HepG2 (cell line): ENCODE measurements around the gene SLC45A3. TPM values are rescaled to one million over a fixed set of nuclear protein-coding genes. Genes with fewer than 3 reads are reported as not detected.

Source experiments
- ATAC-seq: fragments of 200-7000 bp; cut with Tn5 transposase; 3 replicates; pipeline ENCODE4 v1.9.1; 2020; ENCODE audit warnings: mild to moderate bottlenecking, moderate library complexity
- BruUV-seq: library from RNA; stranded (reverse); fragments of 400-500 nt; replicated peaks from 2 replicates; lab custom pipeline; 2021; lab: Mats Ljungman, UMichigan
- CTCF ChIA-PET: fragments of 300-600 bp; formaldehyde crosslinking; extraction: SDS; loops from one replicate; lab custom pipeline; 2021; ENCODE audit warnings: low total read pairs, inconsistent platforms, low intra/inter-chr PET ratio; lab: Yijun Ruan, JAX
- POLR2A ChIA-PET: fragments of 350-600 bp; sonication (Branson Sonifier 250); formaldehyde crosslinking; loops from one replicate; lab custom pipeline; 2020; ENCODE audit warnings: antibody characterized with exemption, inconsistent platforms; lab: Yijun Ruan, JAX
- DNase-seq: peaks from one replicate; pipeline ENCODE4 v3.0.0-alpha.2; 2015; ENCODE audit warnings: low spot score
- FAIRE-seq: peaks from 3 replicates; lab custom pipeline; 2011; peaks lifted over from hg19 to GRCh38; lab: Jason Lieb, UNC
- H2AFZ ChIP-seq: one replicate; pipeline ENCODE4 v1.6.1; 2011; ENCODE audit warnings: low read length, inconsistent platforms
- H3K27ac ChIP-seq: fragments of 300-600 bp; 3 replicates; pipeline ENCODE4 v1.8.0; 2011; ENCODE audit warnings: mixed run types, mild to moderate bottlenecking, mixed read lengths, low read length, inconsistent platforms; ENCODE audit not compliant: insufficient read depth; ENCODE audit errors: extremely low read length
- H3K27me3 ChIP-seq, 2 experiments: fragments of 200-600 bp in 1 of 2; 2 replicates in 1 of 2; 3 replicates in 1 of 2; pipeline versions ENCODE4 v1.6.0 to v1.8.0; 2011; ENCODE audit warnings: low read length in 2 of 2, mild to moderate bottlenecking in 2 of 2, moderate library complexity in 2 of 2, inconsistent platforms in 1 of 2; ENCODE audit not compliant: insufficient read depth in 2 of 2, control insufficient read depth in 1 of 2
- H3K36me3 ChIP-seq, 2 experiments: fragments of 200-600 bp in 1 of 2; replicated peaks in 1 of 2; 2 replicates in 1 of 2; 3 replicates in 1 of 2; pipeline versions ENCODE4 v1.5.1 to v1.8.0; 2011; ENCODE audit warnings: low read length in 2 of 2, inconsistent platforms in 1 of 2; ENCODE audit not compliant: insufficient read depth in 2 of 2, control insufficient read depth in 1 of 2
- H3K4me1 ChIP-seq: 2 replicates; pipeline ENCODE4 v1.5.1; 2012; ENCODE audit warnings: low read length, inconsistent platforms; ENCODE audit not compliant: insufficient read depth
- H3K4me2 ChIP-seq: 2 replicates; pipeline ENCODE4 v1.6.0; 2011; ENCODE audit warnings: low read depth, low read length, inconsistent platforms
- H3K4me3 ChIP-seq, 3 experiments: fragments of 200-600 bp in 1 of 3; sonication (generic), shearing (Covaris generic) in 1 of 3; replicated peaks in 1 of 3; 2 replicates each; pipeline ENCODE4 v1.5.1; 2011 to 2016; ENCODE audit warnings: low read length in 3 of 3, inconsistent platforms in 2 of 3, low read depth in 2 of 3, mild to moderate bottlenecking in 2 of 3, control low read depth in 1 of 3, mixed read lengths in 1 of 3; ENCODE audit not compliant: insufficient read depth in 1 of 3
- H3K79me2 ChIP-seq: one replicate; pipeline ENCODE4 v1.6.1; 2011; ENCODE audit warnings: low read length, inconsistent platforms; ENCODE audit not compliant: insufficient read depth
- H3K9ac ChIP-seq: 2 replicates; pipeline ENCODE4 v1.6.0; 2011; ENCODE audit warnings: mild to moderate bottlenecking, low read depth, low read length, inconsistent platforms; ENCODE audit not compliant: insufficient read depth
- H3K9me3 ChIP-seq: 2 replicates; pipeline ENCODE4 v1.5.1; 2012; ENCODE audit warnings: mild to moderate bottlenecking, low read length
- H4K20me1 ChIP-seq: 2 replicates; pipeline ENCODE4 v1.6.0; 2011; ENCODE audit warnings: inconsistent platforms, mild to moderate bottlenecking, low read length, moderate library complexity; ENCODE audit not compliant: insufficient read depth
- KDM5B ChIP-seq: sonication (generic); formaldehyde crosslinking; IDR thresholded peaks from 2 replicates; pipeline ENCODE4 v1.4.0; 2020; ENCODE audit warnings: missing genetic modification reagents, mild to moderate bottlenecking, borderline replicate concordance
- KLF12 ChIP-seq: sonication (generic); formaldehyde crosslinking; IDR thresholded peaks from 2 replicates; pipeline ENCODE4 v1.4.0; 2020; ENCODE audit warnings: missing genetic modification reagents, borderline replicate concordance
- MAFK ChIP-seq, 2 experiments: IDR thresholded peaks in 1 of 2; conservative IDR thresholded peaks in 1 of 2; 2 replicates each; pipeline ENCODE4 v1.6.1; 2011; ENCODE audit warnings: improper control_type of control experiment in 2 of 2, low read length in 2 of 2
- SALL1 ChIP-seq: sonication (generic); formaldehyde crosslinking; IDR thresholded peaks from 2 replicates; pipeline ENCODE4 v1.8.0; 2022; ENCODE audit warnings: mild to moderate bottlenecking, missing genetic modification reagents
- ZNF724P ChIP-seq: sonication (generic); formaldehyde crosslinking; IDR thresholded peaks from 2 replicates; pipeline ENCODE4 v1.8.0; 2022; ENCODE audit warnings: missing genetic modification reagents, borderline replicate concordance
- WGBS: methylation state at CpG from one replicate; pipeline ENCODE4 v1.1.6; 2017; ENCODE audit warnings: low lambda C conversion rate; 5-methylcytosine and 5-hydroxymethylcytosine counted together
- in situ Hi-C: cut with HindIII; loops from 2 replicates; pipeline ENCODE4 v1.10.0; 2017; ENCODE audit warnings: low pct_unique_long_range_greater_than_20kb; ENCODE audit not compliant: extremely low pct_ligation_motif_present
- intact Hi-C: fragments of 100-400 bp; cut with micrococcal nuclease; formaldehyde crosslinking; loops from one replicate; pipeline ENCODE4 v1.10.0; 2022; ENCODE audit not compliant: unreplicated experiment
- polyA plus RNA-seq, 8 experiments: library from polyadenylated mRNA; depleted of rRNA in 3 of 8; stranded (reverse) in 7 of 8; unstranded in 1 of 8; fragments of >200 nt; fragmentation: Illumina TruSeq in 4 of 8; extraction: Trizol in 4 of 8; gene quantifications; 2 replicates each; pipeline versions ENCODE4 v1.2.1 to v1.2.3, GENCODE V29; 2011 to 2016; ENCODE audit warnings: low read depth in 4 of 8, missing spikeins in 1 of 8, mixed read lengths in 1 of 8; ENCODE audit not compliant: insufficient read depth in 1 of 8
- total RNA-seq, 5 experiments: library from RNA; depleted of rRNA; stranded (reverse); fragments of >200 nt; fragmentation: Illumina TruSeq; extraction: Trizol; gene quantifications; 2 replicates each; pipeline ENCODE4 v1.2.3, GENCODE V29; 2016; ENCODE audit warnings: low read depth in 1 of 5
- TF ChIP-seq, protein P1 (sequence below): sonication (generic); formaldehyde crosslinking; IDR thresholded peaks from 2 replicates; pipeline ENCODE4 v1.5.0; 2020; ENCODE audit warnings: mild to moderate bottlenecking, missing genetic modification reagents, borderline replicate concordance
- TF ChIP-seq, protein P2 (sequence below): sonication (generic); formaldehyde crosslinking; IDR thresholded peaks from 2 replicates; pipeline ENCODE4 v1.4.0; 2020; ENCODE audit warnings: low read depth, mild to moderate bottlenecking, missing genetic modification reagents

The SLC45A3 gene
- total and polyA plus RNA-seq, 2 of the 13 experiments (the other 11 are each of a cell fraction or from before 2014, with no cell fraction given): 3.4 to 4.1 TPM

GRCh38 chr1:205672395-205672889, 7.9 kb downstream of the SLC45A3 start (continued):
- TF ChIP-seq, protein P1, sequence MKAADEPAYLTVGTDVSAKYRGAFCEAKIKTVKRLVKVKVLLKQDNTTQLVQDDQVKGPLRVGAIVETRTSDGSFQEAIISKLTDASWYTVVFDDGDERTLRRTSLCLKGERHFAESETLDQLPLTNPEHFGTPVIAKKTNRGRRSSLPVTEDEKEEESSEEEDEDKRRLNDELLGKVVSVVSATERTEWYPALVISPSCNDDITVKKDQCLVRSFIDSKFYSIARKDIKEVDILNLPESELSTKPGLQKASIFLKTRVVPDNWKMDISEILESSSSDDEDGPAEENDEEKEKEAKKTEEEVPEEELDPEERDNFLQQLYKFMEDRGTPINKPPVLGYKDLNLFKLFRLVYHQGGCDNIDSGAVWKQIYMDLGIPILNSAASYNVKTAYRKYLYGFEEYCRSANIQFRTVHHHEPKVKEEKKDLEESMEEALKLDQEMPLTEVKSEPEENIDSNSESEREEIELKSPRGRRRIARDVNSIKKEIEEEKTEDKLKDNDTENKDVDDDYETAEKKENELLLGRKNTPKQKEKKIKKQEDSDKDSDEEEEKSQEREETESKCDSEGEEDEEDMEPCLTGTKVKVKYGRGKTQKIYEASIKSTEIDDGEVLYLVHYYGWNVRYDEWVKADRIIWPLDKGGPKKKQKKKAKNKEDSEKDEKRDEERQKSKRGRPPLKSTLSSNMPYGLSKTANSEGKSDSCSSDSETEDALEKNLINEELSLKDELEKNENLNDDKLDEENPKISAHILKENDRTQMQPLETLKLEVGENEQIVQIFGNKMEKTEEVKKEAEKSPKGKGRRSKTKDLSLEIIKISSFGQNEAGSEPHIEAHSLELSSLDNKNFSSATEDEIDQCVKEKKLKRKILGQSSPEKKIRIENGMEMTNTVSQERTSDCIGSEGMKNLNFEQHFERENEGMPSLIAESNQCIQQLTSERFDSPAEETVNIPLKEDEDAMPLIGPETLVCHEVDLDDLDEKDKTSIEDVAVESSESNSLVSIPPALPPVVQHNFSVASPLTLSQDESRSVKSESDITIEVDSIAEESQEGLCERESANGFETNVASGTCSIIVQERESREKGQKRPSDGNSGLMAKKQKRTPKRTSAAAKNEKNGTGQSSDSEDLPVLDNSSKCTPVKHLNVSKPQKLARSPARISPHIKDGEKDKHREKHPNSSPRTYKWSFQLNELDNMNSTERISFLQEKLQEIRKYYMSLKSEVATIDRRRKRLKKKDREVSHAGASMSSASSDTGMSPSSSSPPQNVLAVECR: no peak
- TF ChIP-seq MAFK (conservative IDR thresholded peaks at IDR 0.05 in 1 of 2, IDR thresholded peaks at IDR 0.05 in 1 of 2; ENCODE audit: low read length in 2 of 2) (no peak), SALL1 (CRISPR knock-in tag) (peak; percentile 7; the same call in 1 of the 2 replicates)
- TF ChIP-seq, protein P2, sequence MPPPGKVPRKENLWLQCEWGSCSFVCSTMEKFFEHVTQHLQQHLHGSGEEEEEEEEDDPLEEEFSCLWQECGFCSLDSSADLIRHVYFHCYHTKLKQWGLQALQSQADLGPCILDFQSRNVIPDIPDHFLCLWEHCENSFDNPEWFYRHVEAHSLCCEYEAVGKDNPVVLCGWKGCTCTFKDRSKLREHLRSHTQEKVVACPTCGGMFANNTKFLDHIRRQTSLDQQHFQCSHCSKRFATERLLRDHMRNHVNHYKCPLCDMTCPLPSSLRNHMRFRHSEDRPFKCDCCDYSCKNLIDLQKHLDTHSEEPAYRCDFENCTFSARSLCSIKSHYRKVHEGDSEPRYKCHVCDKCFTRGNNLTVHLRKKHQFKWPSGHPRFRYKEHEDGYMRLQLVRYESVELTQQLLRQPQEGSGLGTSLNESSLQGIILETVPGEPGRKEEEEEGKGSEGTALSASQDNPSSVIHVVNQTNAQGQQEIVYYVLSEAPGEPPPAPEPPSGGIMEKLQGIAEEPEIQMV: no peak

GRCh38 chr1:205670611-205671430, 9.5 kb downstream of the SLC45A3 start:
- ATAC-seq: peak; percentile 14
- Histone ChIP-seq H3K9ac (no peak overlapping the region), H3K79me2 (no peaks in the 10 kb centered on the region), H3K4me3 (no peak overlapping the region), H3K9me3 (no peaks in the 10 kb centered on the region), H2AFZ (no peak overlapping the region), H3K36me3 (no peaks in the 10 kb centered on the region; a peak in 1 of 5 replicates), H4K20me1 (no peaks in the 10 kb centered on the region), H3K4me1 (peaks cover 93% of the 10 kb centered on the region), H3K27ac (no peak overlapping the region), H3K27me3 (no peaks in the 10 kb centered on the region), H3K4me2 (no peak overlapping the region)
- no TSS peak for BruUV-seq
- DNase-seq: no peak
- FAIRE-seq: no peak
- 93% methylated on average over 11 of the region's 13 CpGs for WGBS
- intact Hi-C loops: no loop called here
- in situ Hi-C loops: no loop called here
- CTCF ChIA-PET: no interaction called here
- POLR2A ChIA-PET: interaction anchor here (0.5 kb wide), 1 partner anchor 13 kb away, joined by 4 read pairs; no protein-coding TSS in a partner anchor
- no peak for TF ChIP-seq KLF12
- no peak for TF ChIP-seq ZNF724P
- peak; percentile 30; the same call in 1 of the 2 replicates for TF ChIP-seq KDM5B (CRISPR knock-in tag)
